Right lobe of liver (tissue), 6 donors: ENCODE measurements around the gene SPARCL1. TPM values are rescaled to one million over a fixed set of nuclear protein-coding genes. Genes with fewer than 3 reads are reported as not detected.
"Not testable (repeated sequence)": the region's sequence is repeated elsewhere in the genome, so short reads cannot be mapped to it uniquely, and the experiment has no call there.

Experiments
- ATAC-seq, 4 donors: fragments of 200-7000 bp; cut with Tn5 transposase; one replicate each; pipeline ENCODE4 v1.9.1; 2020; ENCODE audit warnings: mild to moderate bottlenecking in 4 of 4, moderate library complexity in 4 of 4
- DNase-seq, 3 donors: peaks; one replicate each; pipeline ENCODE4 v3.0.0-alpha.2; 2020
- H3K27ac ChIP-seq, 3 donors: fragments of 200-600 bp; one replicate each; pipeline ENCODE4 v1.8.0; 2022
- H3K27me3 ChIP-seq, 2 donors: fragments of 200-600 bp; one replicate each; pipeline ENCODE4 v1.8.0; 2022
- H3K36me3 ChIP-seq, 4 donors: fragments of 200-600 bp; sonication (generic) in 1 of 4; one replicate each; pipeline versions ENCODE4 v1.5.1 to v1.8.0; 2017 to 2022; ENCODE audit warnings: control low read depth in 1 of 4
- H3K4me1 ChIP-seq, 4 donors: fragments of 200-600 bp; sonication (generic) in 1 of 4; one replicate each; pipeline versions ENCODE4 v1.5.1 to v1.8.0; 2017 to 2022; ENCODE audit warnings: control low read depth in 1 of 4
- H3K4me3 ChIP-seq, 3 donors: fragments of 200-600 bp; one replicate each; pipeline ENCODE4 v1.8.0; 2022
- H3K9me3 ChIP-seq, 4 donors: fragments of 200-600 bp; sonication (generic) in 1 of 4; one replicate each; pipeline versions ENCODE4 v1.5.1 to v1.8.0; 2017 to 2022; ENCODE audit warnings: control low read depth in 1 of 4
- CTCF ChIP-seq, 4 donors: fragments of 200-600 bp in 3 of 4; fragments of 450-650 bp in 1 of 4; IDR thresholded peaks; one replicate each; pipeline versions ENCODE4 v1.5.1 to v1.8.0; 2016 to 2022; ENCODE audit warnings: antibody characterized with exemption in 4 of 4, mild to moderate bottlenecking in 2 of 4
- POLR2A ChIP-seq: fragments of 450-650 bp; IDR thresholded peaks from one replicate; pipeline ENCODE4 v1.6.1; 2017; ENCODE audit warnings: antibody characterized with exemption, mild to moderate bottlenecking
- WGBS: methylation state at CpG from one replicate; pipeline ENCODE4 v1.1.6; 2018; ENCODE audit warnings: low coverage, low lambda C conversion rate; ENCODE audit not compliant: insufficient coverage; ENCODE audit errors: missing lambda C conversion rate; 5-methylcytosine and 5-hydroxymethylcytosine counted together
- intact Hi-C, 2 donors: fragments of 100-400 bp; cut with DNase I; formaldehyde crosslinking; loops; one replicate each; pipeline versions ENCODE4 v1.11.2 to v1.14.1; 2022
- total RNA-seq, 6 experiments: library from RNA; depleted of rRNA in 2 of 6; stranded (reverse); fragments of >200 nt in 2 of 6; fragmentation: NEBNext Ultra II Directional in 3 of 6; extraction: Animal tissue kit (Norgen Biotek cat#: 25700) in 3 of 6; gene quantifications; one replicate each; pipeline versions ENCODE4 v1.1.0 to v1.2.4, GENCODE V29; 2016 to 2023
- donor health status: DM: no; HTN: yes; CAD: no.
- donor health status: DM: no; HTN: no; CAD: no.
- donor health status: DM: no; HTN: no; CAD: no.
- donor health status: DM: no; HTN: yes; CAD: no.
- donor health status: DM: no; HTN: yes; CAD: no.

SPARCL1 gene
- total RNA-seq, 6 experiments from 2014 or later, result 5.3 to 14.3 (median 9.1) TPM

GRCh38 chr4:87451537-87451936 is 77.6 kb downstream of the SPARCL1 start:
- intact Hi-C loops, result no loop called here
- H3K36me3 ChIP-seq, result peaks cover 0 to 48% (median 17%) of the 10 kb centered on the region in 4 donors
- no peaks in the 10 kb centered on the region for H3K4me1 ChIP-seq
- no peak for DNase-seq
- H3K27me3 ChIP-seq, result no peaks in the 10 kb centered on the region
- ATAC-seq, result no peak
- H3K27ac ChIP-seq, result no peak overlapping the region
- TF ChIP-seq POLR2A (no peak), CTCF (IDR thresholded peaks at IDR 0.05) (no peak)
- H3K9me3 ChIP-seq, result no peaks in the 10 kb centered on the region
- H3K4me3 ChIP-seq, result no peak overlapping the region

GRCh38 chr4:87446375-87446774 is 82.8 kb downstream of the SPARCL1 start:
- DNase-seq, H3K27ac ChIP-seq, H3K9me3 ChIP-seq, H3K27me3 ChIP-seq, H3K4me3 ChIP-seq, H3K4me1 ChIP-seq, intact Hi-C loops, ATAC-seq: not testable (repeated sequence)
- WGBS, result 94% methylated on average over 6 of the region's 6 CpGs
- H3K36me3 ChIP-seq, result peaks cover 0 to 45% (median 15%) of the 10 kb centered on the region in 4 donors

- Histone ChIP-seq H3K27me3 (no peaks in the 10 kb centered on the region), H3K9me3 (no peaks in the 10 kb centered on the region), H3K4me1 (no peaks in the 10 kb centered on the region), H3K27ac (no peak overlapping the region), H3K4me3 (no peak overlapping the region), H3K36me3 (peaks cover 0 to 41% (median 13%) of the 10 kb centered on the region in 4 donors)
- no peak for DNase-seq
- no peak for ATAC-seq
- 50% methylated on average over 2 of the region's 3 CpGs for WGBS
- TF ChIP-seq CTCF (IDR thresholded peaks at IDR 0.05) (no peak), POLR2A (no peak)
- intact Hi-C loops, result no loop called here
Observed at GRCh38 chr4:87445964-87446363, 83.2 kb downstream of the SPARCL1 start.

GRCh38 chr4:87444741-87445140 is 84.4 kb downstream of the SPARCL1 start:
- ATAC-seq, result no peak
- no peaks in the 10 kb centered on the region for H3K4me1 ChIP-seq
- no peaks in the 10 kb centered on the region for H3K27me3 ChIP-seq
- intact Hi-C loops, result no loop called here
- peaks cover 0 to 34% (median 13%) of the 10 kb centered on the region in 4 donors for H3K36me3 ChIP-seq
- H3K4me3 ChIP-seq, result no peak overlapping the region
- no peaks in the 10 kb centered on the region for H3K9me3 ChIP-seq
- DNase-seq, result no peak
- TF ChIP-seq CTCF (IDR thresholded peaks at IDR 0.05), result no peak
- no peak for TF ChIP-seq POLR2A
- H3K27ac ChIP-seq, result no peak overlapping the region
- 93% methylated on average over 1 of the region's 1 CpG for WGBS

- H3K36me3 ChIP-seq, result peaks cover 0 to 47% (median 13%) of the 10 kb centered on the region in 4 donors
- no peak for ATAC-seq
Observed at GRCh38 chr4:87442889-87443288, 86.3 kb downstream of the SPARCL1 start.

More at GRCh38 chr4:87442889-87443288, 86.3 kb downstream of the SPARCL1 start:
- no peak overlapping the region for H3K27ac ChIP-seq
- DNase-seq, result no peak
- no peaks in the 10 kb centered on the region for H3K27me3 ChIP-seq
- intact Hi-C loops, result no loop called here
- H3K4me3 ChIP-seq, result no peak overlapping the region
- TF ChIP-seq CTCF (IDR thresholded peaks at IDR 0.05) (no peak), POLR2A (no peak)
- no peaks in the 10 kb centered on the region for H3K9me3 ChIP-seq
- 82% methylated on average over 3 of the region's 3 CpGs for WGBS
- no peaks in the 10 kb centered on the region for H3K4me1 ChIP-seq
